Neural cell (in vitro differentiated cells): Measurements from ENCODE around the gene COMP. TPM values are rescaled to one million over a fixed set of nuclear protein-coding genes. Genes with fewer than 3 reads are reported as not detected.

ENCODE experiments used
- H2AFZ ChIP-seq: fragments of 200-600, 300-800 bp; sonication (generic), shearing (Covaris generic); 2 replicates; pipeline ENCODE4 v1.6.0; 2014; ENCODE audit warnings: low read depth, mild to moderate bottlenecking, antibody characterized with exemption, low read length, moderate library complexity
- H3F3A ChIP-seq: fragments of 200-600 bp; shearing (Covaris generic); 2 replicates; pipeline ENCODE4 v1.6.1; 2016; ENCODE audit warnings: mild to moderate bottlenecking, moderate library complexity, mixed read lengths, antibody characterized with exemption, low read length; ENCODE audit not compliant: insufficient read depth, poor library complexity, severe bottlenecking
- H3K27ac ChIP-seq: fragments of 200-600, 300-800 bp; sonication (generic), shearing (Covaris generic); 2 replicates; pipeline ENCODE4 v1.5.1; 2014; ENCODE audit warnings: mild to moderate bottlenecking, low read length, moderate library complexity
- H3K27me3 ChIP-seq: fragments of 300-800, 200-600 bp; sonication (generic), shearing (Covaris generic); 2 replicates; pipeline ENCODE4 v1.6.0; 2014; ENCODE audit warnings: mild to moderate bottlenecking, low read depth, low read length, moderate library complexity; ENCODE audit not compliant: insufficient read depth
- H3K36me3 ChIP-seq: fragments of 300-800, 200-600 bp; sonication (generic), shearing (Covaris generic); 2 replicates; pipeline ENCODE4 v1.5.1; 2014; ENCODE audit warnings: mild to moderate bottlenecking, antibody characterized with exemption, low read length, moderate library complexity; ENCODE audit not compliant: insufficient read depth
- H3K4me2 ChIP-seq: fragments of 300-800, 200-600 bp; sonication (generic), shearing (Covaris generic); 2 replicates; pipeline ENCODE4 v1.6.0; 2014; ENCODE audit warnings: mild to moderate bottlenecking, low read length
- H3K4me3 ChIP-seq: fragments of 300-800, 200-600 bp; sonication (generic), shearing (Covaris generic); 2 replicates; pipeline ENCODE4 v1.5.1; 2014; ENCODE audit warnings: mild to moderate bottlenecking, low read length, moderate library complexity
- H3K79me2 ChIP-seq: fragments of 200-600 bp; shearing (Covaris generic); replicated peaks from 2 replicates; pipeline ENCODE4 v1.6.0; 2014; ENCODE audit warnings: mild to moderate bottlenecking, low read length, moderate library complexity; ENCODE audit not compliant: insufficient read depth
- H3K9ac ChIP-seq: fragments of 300-800, 200-600 bp; sonication (generic), shearing (Covaris generic); 2 replicates; pipeline ENCODE4 v1.6.1; 2016; ENCODE audit warnings: mild to moderate bottlenecking, low read length, mixed read lengths
- H3K9me2 ChIP-seq: fragments of 200-600 bp; shearing (Covaris generic); 2 replicates; pipeline ENCODE4 v1.6.1; 2016; ENCODE audit warnings: mild to moderate bottlenecking, low read length, mixed read lengths; ENCODE audit not compliant: insufficient read depth
- H3K9me3 ChIP-seq: fragments of 200-600, 300-800 bp; sonication (generic), shearing (Covaris generic); 2 replicates; pipeline ENCODE4 v1.6.1; 2016; ENCODE audit warnings: mild to moderate bottlenecking, mixed run types, low read length, moderate library complexity, mixed read lengths
- H4K20me1 ChIP-seq: fragments of 200-600 bp; shearing (Covaris generic); 2 replicates; pipeline ENCODE4 v1.6.1; 2016; ENCODE audit warnings: mild to moderate bottlenecking, mixed run types; ENCODE audit not compliant: insufficient read depth
- EP300 ChIP-seq: fragments of 450-650 bp; conservative IDR thresholded peaks from 2 replicates; pipeline ENCODE4 v1.6.1; 2014; ENCODE audit warnings: antibody characterized with exemption, mild to moderate bottlenecking, moderate library complexity; ENCODE audit not compliant: poor library complexity, severe bottlenecking
- EZH2 ChIP-seq: fragments of 200-600, 300-800 bp; shearing (Covaris generic), sonication (generic); IDR thresholded peaks from 2 replicates; pipeline ENCODE4 v1.6.1; 2014; ENCODE audit warnings: antibody characterized with exemption, low read length, borderline replicate concordance, mild to moderate bottlenecking; ENCODE audit not compliant: insufficient read depth, poor library complexity, severe bottlenecking
- MXI1 ChIP-seq: fragments of 450-650 bp; conservative IDR thresholded peaks from 2 replicates; pipeline ENCODE4 v1.6.1; 2014; ENCODE audit warnings: antibody characterized with exemption, mild to moderate bottlenecking; ENCODE audit not compliant: poor library complexity, severe bottlenecking
- POLR2AphosphoS5 ChIP-seq: IDR thresholded peaks from 2 replicates; pipeline ENCODE4 v1.6.1; 2012
- RAD21 ChIP-seq: fragments of 450-650 bp; conservative IDR thresholded peaks from 2 replicates; pipeline ENCODE4 v1.6.1; 2014; ENCODE audit warnings: antibody characterized with exemption, mild to moderate bottlenecking, moderate library complexity
- REST ChIP-seq: IDR thresholded peaks from 2 replicates; pipeline ENCODE4 v1.6.1; 2012; ENCODE audit warnings: borderline replicate concordance
- SMC3 ChIP-seq: fragments of 450-650 bp; conservative IDR thresholded peaks from 2 replicates; pipeline ENCODE4 v1.6.1; 2014; ENCODE audit warnings: antibody characterized with exemption, mild to moderate bottlenecking, moderate library complexity; ENCODE audit not compliant: poor library complexity
- TAF1 ChIP-seq: IDR thresholded peaks from 2 replicates; pipeline ENCODE4 v1.6.1; 2012; ENCODE audit warnings: low read depth
- polyA plus RNA-seq: library from polyadenylated mRNA; depleted of rRNA; stranded (reverse); fragments of >200 nt; gene quantifications from 2 replicates; pipeline ENCODE4 v1.2.3, GENCODE V29; 2014
- TF ChIP-seq, protein P1 (sequence below): fragments of 450-650 bp; IDR thresholded peaks from 2 replicates; pipeline ENCODE4 v1.5.1; 2014; ENCODE audit warnings: antibody characterized with exemption, mild to moderate bottlenecking, moderate library complexity; ENCODE audit not compliant: poor library complexity, severe bottlenecking

COMP gene
- polyA plus RNA-seq, 1 donor from 2014 or later, result not detected

DNA sequence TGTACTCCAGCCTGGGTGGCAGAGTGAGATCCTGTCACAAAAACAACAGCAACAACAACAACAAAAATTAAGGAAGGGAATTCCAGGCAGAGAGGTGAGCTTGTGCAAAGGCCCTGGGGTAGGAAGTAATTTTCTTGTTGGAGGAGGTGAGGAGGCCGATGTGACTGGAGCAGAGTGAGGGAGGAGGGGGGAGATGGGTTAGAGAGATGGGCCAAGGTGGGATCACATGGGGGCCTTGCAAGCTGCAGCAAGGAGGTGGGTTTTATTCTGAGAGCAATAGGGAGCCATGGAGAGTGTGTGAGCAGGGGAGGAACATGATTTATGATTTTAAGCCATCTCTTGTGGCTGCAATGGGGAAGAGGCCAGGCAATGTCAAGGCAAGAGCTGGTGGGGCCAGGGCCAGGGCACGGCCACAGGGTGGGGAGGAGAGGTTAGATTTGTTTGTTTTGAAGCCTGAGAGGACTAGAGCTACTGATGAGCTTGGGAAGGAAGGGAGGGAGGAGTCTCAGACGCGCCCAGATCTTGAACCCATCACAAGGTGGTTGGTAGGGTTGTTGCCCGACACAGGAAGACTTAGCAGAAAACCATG, 12.5 kb upstream of the COMP start:
- no peak overlapping the region for H3K9ac ChIP-seq
- no peak overlapping the region for H3K4me2 ChIP-seq
- H3K4me3 ChIP-seq, result no peak overlapping the region
- H3K36me3 ChIP-seq, result no peaks in the 10 kb centered on the region
- H3K79me2 ChIP-seq, result no peaks in the 10 kb centered on the region
- no peaks in the 10 kb centered on the region for H3F3A ChIP-seq
- TF ChIP-seq SMC3, result no peak
- no peak for TF ChIP-seq TAF1
- TF ChIP-seq RAD21, result no peak
- TF ChIP-seq POLR2AphosphoS5, result no peak
- TF ChIP-seq EP300, result no peak
- no peak for TF ChIP-seq EZH2
- no peaks in the 10 kb centered on the region for H3K9me2 ChIP-seq
- H3K27ac ChIP-seq, result no peak overlapping the region
- H2AFZ ChIP-seq, result no peak overlapping the region
- no peaks in the 10 kb centered on the region for H4K20me1 ChIP-seq
- H3K9me3 ChIP-seq, result no peaks in the 10 kb centered on the region
- peaks cover 10% of the 10 kb centered on the region for H3K27me3 ChIP-seq

- H3K4me3 ChIP-seq, result no peak overlapping the region
- H3K9me2 ChIP-seq, result no peaks in the 10 kb centered on the region
- H3K27me3 ChIP-seq, result peaks cover 10% of the 10 kb centered on the region
- H3K36me3 ChIP-seq, result no peaks in the 10 kb centered on the region
- no peaks in the 10 kb centered on the region for H3K9me3 ChIP-seq
- no peaks in the 10 kb centered on the region for H3F3A ChIP-seq
- H3K9ac ChIP-seq, result no peak overlapping the region
- H2AFZ ChIP-seq, result no peak overlapping the region
- no peak overlapping the region for H3K27ac ChIP-seq
- H3K79me2 ChIP-seq, result no peaks in the 10 kb centered on the region
- no peak for TF ChIP-seq REST
- no peak for TF ChIP-seq EP300
- TF ChIP-seq RAD21, result no peak
- TF ChIP-seq EZH2, result no peak
- no peak for TF ChIP-seq TAF1
- TF ChIP-seq MXI1, result no peak
- TF ChIP-seq POLR2AphosphoS5, result no peak
- TF ChIP-seq, protein P1, sequence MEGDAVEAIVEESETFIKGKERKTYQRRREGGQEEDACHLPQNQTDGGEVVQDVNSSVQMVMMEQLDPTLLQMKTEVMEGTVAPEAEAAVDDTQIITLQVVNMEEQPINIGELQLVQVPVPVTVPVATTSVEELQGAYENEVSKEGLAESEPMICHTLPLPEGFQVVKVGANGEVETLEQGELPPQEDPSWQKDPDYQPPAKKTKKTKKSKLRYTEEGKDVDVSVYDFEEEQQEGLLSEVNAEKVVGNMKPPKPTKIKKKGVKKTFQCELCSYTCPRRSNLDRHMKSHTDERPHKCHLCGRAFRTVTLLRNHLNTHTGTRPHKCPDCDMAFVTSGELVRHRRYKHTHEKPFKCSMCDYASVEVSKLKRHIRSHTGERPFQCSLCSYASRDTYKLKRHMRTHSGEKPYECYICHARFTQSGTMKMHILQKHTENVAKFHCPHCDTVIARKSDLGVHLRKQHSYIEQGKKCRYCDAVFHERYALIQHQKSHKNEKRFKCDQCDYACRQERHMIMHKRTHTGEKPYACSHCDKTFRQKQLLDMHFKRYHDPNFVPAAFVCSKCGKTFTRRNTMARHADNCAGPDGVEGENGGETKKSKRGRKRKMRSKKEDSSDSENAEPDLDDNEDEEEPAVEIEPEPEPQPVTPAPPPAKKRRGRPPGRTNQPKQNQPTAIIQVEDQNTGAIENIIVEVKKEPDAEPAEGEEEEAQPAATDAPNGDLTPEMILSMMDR, result no peak
- TF ChIP-seq SMC3, result no peak
- no peak overlapping the region for H3K4me2 ChIP-seq
- no peaks in the 10 kb centered on the region for H4K20me1 ChIP-seq
These were observed 11.2 kb upstream of the COMP start for GRCh38 chr19:18802354-18802753.

DNA sequence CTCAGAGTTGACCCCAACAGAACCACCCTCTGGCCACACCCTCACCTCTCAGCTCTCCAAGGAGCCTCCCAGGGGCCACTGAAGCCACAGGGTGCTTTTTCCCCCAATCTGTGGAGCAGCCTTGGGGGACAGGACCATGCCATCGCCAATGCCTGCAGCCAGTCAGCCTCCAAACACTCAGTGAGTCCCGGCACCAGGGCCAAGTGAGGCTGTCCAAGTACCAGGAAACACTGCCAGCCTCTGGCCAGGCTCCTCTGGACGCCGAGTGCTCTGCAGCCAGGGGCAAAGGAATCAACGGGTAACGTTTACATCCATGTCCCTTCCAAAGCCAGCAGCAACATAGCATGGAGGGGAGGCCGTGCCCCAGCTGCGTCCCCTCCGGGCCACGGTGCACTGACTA, 9.5 kb upstream of the COMP start:
- Histone ChIP-seq H3K27me3 (peaks cover 10% of the 10 kb centered on the region), H2AFZ (no peak overlapping the region), H4K20me1 (no peaks in the 10 kb centered on the region), H3K27ac (no peak overlapping the region), H3K9me2 (no peaks in the 10 kb centered on the region), H3K36me3 (no peaks in the 10 kb centered on the region), H3K79me2 (no peaks in the 10 kb centered on the region), H3F3A (no peaks in the 10 kb centered on the region), H3K9ac (no peak overlapping the region), H3K4me2 (no peak overlapping the region), H3K9me3 (no peaks in the 10 kb centered on the region), H3K4me3 (no peak overlapping the region)
- TF ChIP-seq TAF1, result no peak
